ENCODE measurements around the gene DLG2.

GRCh38 chr11:84061726-84062125 lies 1565.4 kb downstream of the DLG2 start:
- TF ChIP-seq CTCF (IDR thresholded peaks at IDR 0.05), result no peak
- TF ChIP-seq POLR2AphosphoS5 (IDR thresholded peaks at IDR 0.05), result no peak

All from suprapubic skin (tissue), 3 donors.